ENCODE measurements around the gene SUSD1. TPM values are rescaled to one million over a fixed set of nuclear protein-coding genes. Genes with fewer than 3 reads are reported as not detected.

SUSD1 gene
- total and polyA plus RNA-seq, 9 of the 15 experiments (the other 6 are each of a cell fraction or from before 2014, with no cell fraction given), result 10.9 to 44.4 (median 36.1) TPM

- ATAC-seq (peak; percentile 90), FAIRE-seq (peak; percentile 74), DNase-seq (ENCODE audit: extremely low read depth in 1 of 4, low spot score in 3 of 4) (peak; percentile 49 to 82 (median 68))
- H3K4me2 ChIP-seq (ENCODE audit: insufficient read depth, low read length), result peak overlapping the region; percentile 30; the same call in 1 of the 2 replicates
- no peaks in the 10 kb centered on the region for H3K9me1 ChIP-seq (ENCODE audit: control insufficient read depth, insufficient read depth, low read length)
- peaks cover under 1% of the 10 kb centered on the region; the same call in 1 of the 3 replicates for H3K79me2 ChIP-seq (ENCODE audit: control insufficient read depth, insufficient read depth, low read length)
- H2AFZ ChIP-seq (ENCODE audit: low read depth, low read length), result no peak overlapping the region; the same call in 1 of the 2 replicates
- in situ Hi-C loops (cut with MboI), result no loop called here
- WGBS (ENCODE audit: insufficient coverage, low coverage, missing lambda C conversion rate), result 2% methylated on average over 3 of the region's 3 CpGs
- intact Hi-C loops (cut with micrococcal nuclease), result no loop called here
- H4K20me1 ChIP-seq (replicated peaks; ENCODE audit: control insufficient read depth, insufficient read depth, low read length), result no peaks in the 10 kb centered on the region
- no peak overlapping the region for H3K4me3 ChIP-seq
- no peaks in the 10 kb centered on the region for H3K27me3 ChIP-seq (ENCODE audit: control insufficient read depth in 2 of 2, insufficient read depth in 2 of 2, low read length in 2 of 2)
- peaks cover 6 to 40% of the 10 kb centered on the region in 2 experiments; a peak in 4 of 5 replicates for H3K4me1 ChIP-seq (replicated peaks in 1 of 2; ENCODE audit: control insufficient read depth in 2 of 2, insufficient read depth in 2 of 2, low read length in 2 of 2)
- H3K9ac ChIP-seq (ENCODE audit: insufficient read depth in 1 of 2, low read depth in 2 of 2, low read length in 2 of 2), result peak overlapping the region; percentile 3 to 34; a peak in 2 of 4 replicates
- ChIA-PET POLR2A (interaction anchor here (1.1 to 1.9 kb wide), 2 partner anchors 9 to 70 kb away, joined by 3 to 9 read pairs; no protein-coding TSS in a partner anchor), CTCF (ENCODE audit: low intra/inter-chr PET ratio) (no interaction called here)
- peak overlapping the region; percentile 85 for H3K27ac ChIP-seq (ENCODE audit: extremely low read depth, low read depth, low read length)
- H3K36me3 ChIP-seq (ENCODE audit: control insufficient read depth, insufficient read depth, low read length), result peaks cover 79% of the 10 kb centered on the region
- H3K9me3 ChIP-seq (replicated peaks; ENCODE audit: control insufficient read depth, insufficient read depth, low read depth, low read length), result no peaks in the 10 kb centered on the region
- BruUV-seq (replicated peaks), result no TSS peak
- TF ChIP-seq SMAD4 (CRISPR knock-in tag; conservative IDR thresholded peaks at IDR 0.05) (0 out of 2 replicates have a peak, but pooled peaks have one; percentile 36), ZNF589 (CRISPR knock-in tag; IDR thresholded peaks at IDR 0.05; ENCODE audit: low read depth) (peak; percentile 89), MAZ (CRISPR knock-in tag; conservative IDR thresholded peaks at IDR 0.05 in 1 of 2, IDR thresholded peaks at IDR 0.05 in 1 of 2) (peak; percentile 24 to 46; a peak in 1 of 4 replicates), MEF2D (tag; conservative IDR thresholded peaks at IDR 0.05; ENCODE audit: low read depth) (0 out of 2 replicates have a peak, but pooled peaks have one; percentile 47), ID3 (CRISPR knock-in tag; IDR thresholded peaks at IDR 0.05) (no peak), ID3 (tag; IDR thresholded peaks at IDR 0.05) (peak; percentile 41; the same call in 1 of the 2 replicates), HNRNPUL1 (IDR thresholded peaks at IDR 0.05; ENCODE audit: low read length) (no peak), IRF2 (CRISPR knock-in tag; IDR thresholded peaks at IDR 0.05) (no peak), ZNF311 (CRISPR knock-in tag; IDR thresholded peaks at IDR 0.05) (peak; percentile 68; the same call in 1 of the 2 replicates), CXXC5 (CRISPR knock-in tag; IDR thresholded peaks at IDR 0.05) (0 out of 2 replicates have a peak, but pooled peaks have one; percentile 24), MYC (IDR thresholded peaks at IDR 0.05; ENCODE audit: low read depth, low read length) (peak; percentile 46; the same call in 1 of the 2 replicates), MYC (CRISPR knock-in tag; IDR thresholded peaks at IDR 0.05; ENCODE audit: borderline replicate concordance, low read depth) (no peak)
- TF ChIP-seq, protein P1, sequence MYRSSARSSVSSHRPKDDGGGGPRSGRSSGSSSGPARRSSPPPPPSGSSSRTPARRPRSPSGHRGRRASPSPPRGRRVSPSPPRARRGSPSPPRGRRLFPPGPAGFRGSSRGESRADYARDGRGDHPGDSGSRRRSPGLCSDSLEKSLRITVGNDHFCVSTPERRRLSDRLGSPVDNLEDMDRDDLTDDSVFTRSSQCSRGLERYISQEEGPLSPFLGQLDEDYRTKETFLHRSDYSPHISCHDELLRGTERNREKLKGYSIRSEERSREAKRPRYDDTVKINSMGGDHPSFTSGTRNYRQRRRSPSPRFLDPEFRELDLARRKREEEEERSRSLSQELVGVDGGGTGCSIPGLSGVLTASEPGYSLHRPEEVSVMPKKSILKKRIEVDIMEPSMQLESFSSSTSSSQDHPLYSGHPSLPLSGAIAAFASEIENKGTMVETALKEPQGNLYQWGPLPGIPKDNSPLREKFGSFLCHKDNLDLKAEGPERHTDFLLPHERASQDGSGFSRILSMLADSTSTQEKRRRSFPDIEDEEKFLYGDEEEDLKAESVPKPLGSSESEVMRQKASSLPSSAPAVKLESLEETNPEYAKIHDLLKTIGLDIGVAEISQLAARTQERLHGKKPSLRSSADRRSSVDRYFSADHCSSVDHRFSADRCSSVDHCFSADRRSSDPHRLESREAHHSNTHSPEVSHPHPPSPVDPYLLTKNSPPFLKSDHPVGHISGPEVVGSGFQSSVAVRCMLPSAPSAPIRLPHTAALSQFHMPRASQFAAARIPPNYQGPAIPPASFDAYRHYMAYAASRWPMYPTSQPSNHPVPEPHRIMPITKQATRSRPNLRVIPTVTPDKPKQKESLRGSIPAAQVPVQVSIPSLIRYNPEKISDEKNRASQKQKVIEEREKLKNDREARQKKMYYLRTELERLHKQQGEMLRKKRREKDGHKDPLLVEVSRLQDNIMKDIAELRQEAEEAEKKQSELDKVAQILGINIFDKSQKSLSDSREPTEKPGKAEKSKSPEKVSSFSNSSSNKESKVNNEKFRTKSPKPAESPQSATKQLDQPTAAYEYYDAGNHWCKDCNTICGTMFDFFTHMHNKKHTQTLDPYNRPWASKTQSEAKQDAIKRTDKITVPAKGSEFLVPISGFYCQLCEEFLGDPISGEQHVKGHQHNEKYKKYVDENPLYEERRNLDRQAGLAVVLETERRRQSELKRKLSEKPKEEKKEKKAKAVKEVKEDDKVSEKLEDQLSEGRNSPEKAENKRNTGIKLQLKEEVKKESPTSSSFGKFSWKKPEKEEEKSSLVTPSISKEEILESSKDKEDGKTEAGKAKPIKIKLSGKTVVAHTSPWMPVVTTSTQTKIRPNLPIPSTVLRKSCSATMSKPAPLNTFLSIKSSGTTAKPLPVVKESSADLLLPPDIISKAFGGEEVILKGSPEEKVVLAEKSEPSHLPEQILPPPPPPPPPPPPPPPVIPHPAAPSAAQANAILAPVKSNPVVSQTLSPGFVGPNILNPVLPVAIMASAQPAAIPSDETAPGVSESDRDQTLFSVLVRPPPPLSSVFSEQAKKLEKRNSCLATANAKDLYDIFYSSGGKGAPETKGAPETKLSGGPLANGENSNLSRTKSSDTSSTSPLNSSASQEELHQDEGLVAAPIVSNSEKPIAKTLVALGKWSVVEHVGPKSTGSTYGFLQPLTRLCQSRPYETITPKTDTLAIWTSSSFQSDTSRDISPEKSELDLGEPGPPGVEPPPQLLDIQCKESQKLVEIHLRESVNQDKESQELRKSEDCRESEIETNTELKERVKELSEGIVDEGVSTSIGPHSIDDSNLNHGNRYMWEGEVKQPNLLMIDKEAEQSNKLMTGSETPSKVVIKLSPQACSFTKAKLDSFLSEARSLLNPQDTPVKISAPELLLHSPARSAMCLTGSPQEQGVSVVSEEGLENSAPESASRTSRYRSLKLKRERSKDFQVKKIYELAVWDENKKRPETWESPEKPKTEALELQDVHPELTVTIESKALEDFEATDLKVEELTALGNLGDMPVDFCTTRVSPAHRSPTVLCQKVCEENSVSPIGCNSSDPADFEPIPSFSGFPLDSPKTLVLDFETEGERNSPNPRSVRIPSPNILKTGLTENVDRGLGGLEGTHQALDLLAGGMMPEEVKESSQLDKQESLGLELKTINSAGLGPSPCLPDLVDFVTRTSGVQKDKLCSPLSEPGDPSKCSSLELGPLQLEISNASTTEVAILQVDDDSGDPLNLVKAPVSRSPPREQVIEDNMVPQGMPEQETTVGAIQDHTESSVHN (IDR thresholded peaks at IDR 0.05; ENCODE audit: borderline replicate concordance in 1 of 2, low read depth in 1 of 2), result peak in 1 of 2 experiments; percentile 83; a peak in 2 of 4 replicates
Observed at GRCh38 chr9:112061152-112061740, 113.9 kb downstream of the SUSD1 start.

Data from K562 (cell line).